Sigmoid colon (tissue), 4 donors: ENCODE measurements around the gene TCF7L1.

Source experiments
- CTCF ChIP-seq, 4 experiments: fragments of 450-650 bp in 3 of 4; fragments of 200-600 bp in 1 of 4; IDR thresholded peaks; one replicate each; pipeline ENCODE4 v1.5.1; 2016 to 2019; ENCODE audit warnings: antibody characterized with exemption in 4 of 4, mild to moderate bottlenecking in 3 of 4, moderate library complexity in 2 of 4
- POLR2AphosphoS5 ChIP-seq, 4 donors: sonication (generic); formaldehyde crosslinking; IDR thresholded peaks; one replicate each; pipeline ENCODE4 v1.6.1; 2017; ENCODE audit warnings: antibody characterized with exemption in 4 of 4

GRCh38 chr2:85255456-85255812, 122.2 kb downstream of the TCF7L1 start:
- TF ChIP-seq CTCF (IDR thresholded peaks at IDR 0.05): no peak
- no peak for TF ChIP-seq POLR2AphosphoS5 (IDR thresholded peaks at IDR 0.05)
